Lower leg skin (tissue), 3 donors: ENCODE data around the gene VSTM4.

Experiments used
- POLR2A ChIP-seq, 2 donors: fragments of 450-650 bp; IDR thresholded peaks; one replicate each; pipeline ENCODE4 v1.6.1; 2016 to 2017; ENCODE audit warnings: antibody characterized with exemption in 2 of 2, mild to moderate bottlenecking in 1 of 2, moderate library complexity in 1 of 2
- TF ChIP-seq, protein P1 (sequence below), 3 donors: fragments of 450-650 bp; IDR thresholded peaks; one replicate each; pipeline ENCODE4 v1.5.1; 2016; ENCODE audit warnings: antibody characterized with exemption in 3 of 3, mild to moderate bottlenecking in 3 of 3, moderate library complexity in 2 of 3

- TF ChIP-seq POLR2A (IDR thresholded peaks at IDR 0.05): no peak
- TF ChIP-seq, protein P1, sequence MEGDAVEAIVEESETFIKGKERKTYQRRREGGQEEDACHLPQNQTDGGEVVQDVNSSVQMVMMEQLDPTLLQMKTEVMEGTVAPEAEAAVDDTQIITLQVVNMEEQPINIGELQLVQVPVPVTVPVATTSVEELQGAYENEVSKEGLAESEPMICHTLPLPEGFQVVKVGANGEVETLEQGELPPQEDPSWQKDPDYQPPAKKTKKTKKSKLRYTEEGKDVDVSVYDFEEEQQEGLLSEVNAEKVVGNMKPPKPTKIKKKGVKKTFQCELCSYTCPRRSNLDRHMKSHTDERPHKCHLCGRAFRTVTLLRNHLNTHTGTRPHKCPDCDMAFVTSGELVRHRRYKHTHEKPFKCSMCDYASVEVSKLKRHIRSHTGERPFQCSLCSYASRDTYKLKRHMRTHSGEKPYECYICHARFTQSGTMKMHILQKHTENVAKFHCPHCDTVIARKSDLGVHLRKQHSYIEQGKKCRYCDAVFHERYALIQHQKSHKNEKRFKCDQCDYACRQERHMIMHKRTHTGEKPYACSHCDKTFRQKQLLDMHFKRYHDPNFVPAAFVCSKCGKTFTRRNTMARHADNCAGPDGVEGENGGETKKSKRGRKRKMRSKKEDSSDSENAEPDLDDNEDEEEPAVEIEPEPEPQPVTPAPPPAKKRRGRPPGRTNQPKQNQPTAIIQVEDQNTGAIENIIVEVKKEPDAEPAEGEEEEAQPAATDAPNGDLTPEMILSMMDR (IDR thresholded peaks at IDR 0.05): no peak
Measured at GRCh38 chr10:49129376-49129775, 14.1 kb upstream of the VSTM4 start.
